ENCODE data around the gene CTNND1. TPM values are rescaled to one million over a fixed set of nuclear protein-coding genes. Genes with fewer than 3 reads are reported as not detected.

The CTNND1 gene
- total RNA-seq, 2 experiments from 2014 or later = 7.3 to 7.9 TPM

DNA sequence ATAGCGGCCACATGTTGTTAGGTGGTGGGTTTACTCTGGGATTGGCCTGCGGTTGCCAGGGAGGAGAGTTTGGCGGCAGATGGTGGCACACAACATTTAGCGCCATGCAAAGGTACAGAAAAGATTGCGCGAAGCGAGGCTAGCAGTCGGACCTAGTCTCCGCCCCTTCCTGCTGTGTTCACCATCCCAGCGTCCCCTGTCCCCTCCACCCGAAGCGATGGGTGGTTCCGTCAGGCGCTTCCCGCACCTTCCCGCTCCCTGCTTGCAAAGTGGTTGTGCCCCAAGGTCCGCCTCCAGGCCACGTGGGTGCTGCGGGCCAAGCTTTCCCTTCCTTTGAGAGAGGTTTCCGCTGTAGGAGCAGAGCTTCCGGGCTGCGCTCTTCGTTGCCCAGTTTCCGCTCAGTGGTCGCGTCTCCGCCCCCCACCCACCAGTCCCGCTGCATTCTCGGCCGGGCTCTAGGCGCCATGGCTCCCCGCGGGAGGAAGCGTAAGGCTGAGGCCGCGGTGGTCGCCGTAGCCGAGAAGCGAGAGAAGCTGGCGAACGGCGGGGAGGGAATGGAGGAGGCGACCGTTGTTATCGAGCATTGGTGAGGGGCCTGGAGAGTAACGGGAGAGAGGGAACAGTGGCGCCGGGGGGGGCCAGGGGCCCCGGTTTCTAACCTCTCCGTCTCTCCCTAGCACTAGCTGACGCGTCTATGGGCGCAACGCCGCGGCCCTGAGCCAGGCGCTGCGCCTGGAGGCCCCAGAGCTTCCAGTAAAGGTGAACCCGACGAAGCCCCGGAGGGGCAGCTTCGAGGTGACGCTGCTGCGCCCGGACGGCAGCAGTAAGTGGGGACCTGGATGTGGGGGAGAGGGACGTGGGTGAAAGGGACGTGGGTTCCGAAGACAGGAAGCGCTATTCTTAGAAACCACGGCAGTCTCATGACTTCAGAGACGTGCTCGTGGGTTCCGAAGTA is 20.2 kb upstream of the CTNND1 start, which contains the start of gene SELENOH:
SELENOH (plus strand) TSS at position 360 of the 955 bp plus-strand sequence; CDS start at position 465, 105 bp downstream.
- CTCF ChIA-PET = interaction anchor here (1.2 to 12.2 kb wide), 6 partner anchors 27 to 783 kb away, joined by 4 to 142 read pairs (median 4); partner anchors contain the start of gene UBE2L6
- TF ChIP-seq, protein P1, sequence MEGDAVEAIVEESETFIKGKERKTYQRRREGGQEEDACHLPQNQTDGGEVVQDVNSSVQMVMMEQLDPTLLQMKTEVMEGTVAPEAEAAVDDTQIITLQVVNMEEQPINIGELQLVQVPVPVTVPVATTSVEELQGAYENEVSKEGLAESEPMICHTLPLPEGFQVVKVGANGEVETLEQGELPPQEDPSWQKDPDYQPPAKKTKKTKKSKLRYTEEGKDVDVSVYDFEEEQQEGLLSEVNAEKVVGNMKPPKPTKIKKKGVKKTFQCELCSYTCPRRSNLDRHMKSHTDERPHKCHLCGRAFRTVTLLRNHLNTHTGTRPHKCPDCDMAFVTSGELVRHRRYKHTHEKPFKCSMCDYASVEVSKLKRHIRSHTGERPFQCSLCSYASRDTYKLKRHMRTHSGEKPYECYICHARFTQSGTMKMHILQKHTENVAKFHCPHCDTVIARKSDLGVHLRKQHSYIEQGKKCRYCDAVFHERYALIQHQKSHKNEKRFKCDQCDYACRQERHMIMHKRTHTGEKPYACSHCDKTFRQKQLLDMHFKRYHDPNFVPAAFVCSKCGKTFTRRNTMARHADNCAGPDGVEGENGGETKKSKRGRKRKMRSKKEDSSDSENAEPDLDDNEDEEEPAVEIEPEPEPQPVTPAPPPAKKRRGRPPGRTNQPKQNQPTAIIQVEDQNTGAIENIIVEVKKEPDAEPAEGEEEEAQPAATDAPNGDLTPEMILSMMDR (IDR thresholded peaks at IDR 0.05) = no peak
- H3K27me3 Mint-ChIP-seq = no peaks in the 10 kb centered on the region
- peak; percentile 99 for DNase-seq
- ATAC-seq = peak; percentile 95
- H3K27ac Mint-ChIP-seq = peak within 1 kb of the TSS; percentile 97
- H3K4me1 Mint-ChIP-seq (ENCODE audit: low read depth) = peaks cover 36% of the 10 kb centered on the region
- POLR2A ChIA-PET = interaction anchor here (0.7 to 2.9 kb wide), 29 partner anchors 9 to 833 kb away, joined by 3 to 15 read pairs (median 4); partner anchors contain the start of genes BTBD18, MED19, TMX2 and TNKS1BP1
- peaks cover 52% of the 10 kb centered on the region for H3K36me3 Mint-ChIP-seq (ENCODE audit: low read depth)
- intact Hi-C loops (cut with micrococcal nuclease) = loop anchor here (1.0 to 2.0 kb wide), 3 partner anchors 29 to 74 kb away; partner anchors contain the start of genes MED19 and TMX2
- peak within 1 kb of the TSS; percentile 97 for H3K4me3 Mint-ChIP-seq
- H3K9me3 Mint-ChIP-seq = no peaks in the 10 kb centered on the region

DNA sequence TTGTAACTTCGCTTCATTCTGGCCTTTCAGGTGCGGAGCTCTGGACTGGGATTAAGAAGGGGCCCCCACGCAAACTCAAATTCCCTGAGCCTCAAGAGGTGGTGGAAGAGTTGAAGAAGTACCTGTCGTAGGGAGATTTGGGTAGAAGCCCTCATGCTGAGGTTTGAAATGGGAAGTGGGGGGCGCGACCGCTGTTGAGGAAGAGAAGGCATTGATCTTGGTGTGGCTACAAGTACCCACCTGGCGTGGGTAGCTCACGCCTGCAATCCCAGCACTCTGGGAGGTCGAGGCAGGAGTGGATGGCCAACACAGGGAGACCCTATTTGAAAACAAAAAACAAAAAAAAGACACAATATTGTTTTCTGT is 19.5 kb upstream of the CTNND1 start:
- no peaks in the 10 kb centered on the region for H3K9me3 Mint-ChIP-seq
- ChIA-PET POLR2A (interaction anchor here (0.7 to 2.9 kb wide), 22 partner anchors 9 to 832 kb away, joined by 3 to 15 read pairs (median 4); partner anchors contain the start of genes BTBD18, MED19, TMX2 and TNKS1BP1), CTCF (interaction anchor here (1.2 to 12.2 kb wide), 6 partner anchors 28 to 783 kb away, joined by 4 to 142 read pairs (median 4); partner anchors contain the start of gene UBE2L6)
- DNase-seq (no peak), ATAC-seq (no peak)
- intact Hi-C loops (cut with micrococcal nuclease) = loop anchor here (2.0 kb wide), 1 partner anchor 51 kb away; no protein-coding TSS in a partner anchor
- TF ChIP-seq, protein P1 (IDR thresholded peaks at IDR 0.05) = no peak
- peaks cover 55% of the 10 kb centered on the region for H3K36me3 Mint-ChIP-seq (ENCODE audit: low read depth)
- peaks cover 39% of the 10 kb centered on the region for H3K4me1 Mint-ChIP-seq (ENCODE audit: low read depth)
- H3K27ac Mint-ChIP-seq = peak overlapping the region; percentile 97
- no peaks in the 10 kb centered on the region for H3K27me3 Mint-ChIP-seq
- H3K4me3 Mint-ChIP-seq = peak overlapping the region; percentile 97

DNA sequence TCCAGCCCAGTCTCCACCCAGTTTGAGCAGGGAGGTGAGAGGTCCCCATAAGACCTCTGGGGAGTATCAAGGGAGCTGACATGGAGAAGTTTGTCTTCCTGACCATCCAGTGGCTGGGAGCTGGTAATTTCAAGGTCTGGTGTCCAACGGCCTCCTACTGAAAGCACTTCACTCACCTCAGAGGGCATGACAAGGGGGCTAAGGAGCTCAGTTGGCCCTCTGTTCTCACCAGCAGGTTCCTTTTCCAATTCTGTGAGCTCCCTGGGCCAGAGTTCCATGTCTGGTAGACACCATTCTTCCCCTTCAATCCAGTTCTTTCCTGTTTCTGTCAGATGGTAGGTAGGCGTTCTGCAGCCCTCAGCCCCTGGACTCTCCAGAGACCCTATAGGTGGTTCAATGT is 17.2 kb upstream of the CTNND1 start:
- Mint-ChIP-seq H3K4me1 (ENCODE audit: low read depth) (peaks cover 42% of the 10 kb centered on the region), H3K36me3 (ENCODE audit: low read depth) (peaks cover 55% of the 10 kb centered on the region), H3K9me3 (no peaks in the 10 kb centered on the region), H3K27ac (peak overlapping the region; percentile 74), H3K4me3 (peak overlapping the region; percentile 30), H3K27me3 (no peaks in the 10 kb centered on the region)
- ATAC-seq (no peak), DNase-seq (no peak)
- TF ChIP-seq, protein P1 (IDR thresholded peaks at IDR 0.05) = no peak
- intact Hi-C loops (cut with micrococcal nuclease) = no loop called here
- POLR2A ChIA-PET = interaction anchor here (1.2 to 2.7 kb wide), 3 partner anchors 11 to 37 kb away, joined by 3 to 10 read pairs (median 7); no protein-coding TSS in a partner anchor
- CTCF ChIA-PET = interaction anchor here (0.7 to 12.2 kb wide), 3 partner anchors 11 to 56 kb away, joined by 3 to 142 read pairs (median 5); no protein-coding TSS in a partner anchor

DNA sequence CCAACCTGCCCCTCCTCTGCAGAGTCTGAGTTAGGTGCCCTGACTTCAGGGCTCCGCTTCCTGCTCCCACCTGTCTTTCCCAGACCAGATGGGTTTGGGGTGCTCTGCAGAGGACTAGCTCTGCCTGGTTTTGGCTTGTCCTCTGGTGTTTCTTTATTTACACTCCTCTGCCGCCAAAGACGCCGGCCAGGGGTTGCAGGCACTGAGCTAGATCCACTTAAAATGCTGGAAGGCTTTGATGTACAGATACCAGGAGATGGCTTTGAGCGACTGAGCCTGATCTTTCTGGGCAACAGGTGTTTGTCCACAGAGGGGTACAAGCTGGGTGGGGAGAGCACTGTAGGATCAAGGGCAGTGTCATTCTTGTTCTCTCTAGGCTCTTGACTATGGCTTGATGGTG is 16.4 kb upstream of the CTNND1 start:
- ATAC-seq = no peak
- Mint-ChIP-seq H3K27me3 (no peaks in the 10 kb centered on the region), H3K4me3 (no peak overlapping the region), H3K9me3 (no peaks in the 10 kb centered on the region), H3K4me1 (ENCODE audit: low read depth) (peaks cover 42% of the 10 kb centered on the region), H3K36me3 (ENCODE audit: low read depth) (peaks cover 54% of the 10 kb centered on the region), H3K27ac (peak overlapping the region; percentile 74)
- CTCF ChIA-PET = interaction anchor here (2.1 to 12.2 kb wide), 2 partner anchors 10 to 55 kb away, joined by 5 to 142 read pairs; no protein-coding TSS in a partner anchor
- POLR2A ChIA-PET = interaction anchor here (1.2 to 2.7 kb wide), 3 partner anchors 12 to 77 kb away, joined by 5 to 10 read pairs (median 7); no protein-coding TSS in a partner anchor
- intact Hi-C loops (cut with micrococcal nuclease) = no loop called here
- DNase-seq = no peak
- TF ChIP-seq, protein P1 (IDR thresholded peaks at IDR 0.05) = no peak

Measured in activated CD8-positive, alpha-beta T cell treated with anti-CD3 and anti-CD28 coated beads for 36 hours (primary cell).